Stomach (tissue), 9 donors: ENCODE results near the gene RALBP1. TPM values are rescaled to one million over a fixed set of nuclear protein-coding genes. Genes with fewer than 3 reads are reported as not detected.

Experiments
- DNase-seq, 2 donors: peaks; one replicate each; pipeline versions ENCODE4 v3.0.0 to v3.0.0-alpha.2; 2013 to 2019
- H3K27ac ChIP-seq, 5 donors: fragments of 200-600 bp in 4 of 5; sonication (generic) in 4 of 5; one replicate each; pipeline ENCODE4 v1.5.1; 2013 to 2019; ENCODE audit warnings: mild to moderate bottlenecking in 1 of 5, moderate library complexity in 1 of 5
- H3K27me3 ChIP-seq, 3 donors: fragments of 200-600 bp; sonication (generic); one replicate each; pipeline ENCODE4 v1.5.1; 2017 to 2019; ENCODE audit warnings: mixed run types in 1 of 3
- H3K36me3 ChIP-seq, 4 donors: fragments of 200-600 bp; sonication (generic); 1 replicate in 3 of 4; 2 replicates in 1 of 4; pipeline ENCODE4 v1.5.1; 2016 to 2019
- H3K4me1 ChIP-seq, 4 donors: fragments of 200-600 bp; sonication (generic); one replicate each; pipeline ENCODE4 v1.5.1; 2016 to 2019
- H3K4me3 ChIP-seq, 4 donors: fragments of 200-600 bp; sonication (generic) in 3 of 4; one replicate each; pipeline ENCODE4 v1.5.1; 2016 to 2019; ENCODE audit warnings: mild to moderate bottlenecking in 1 of 4
- H3K9me3 ChIP-seq, 4 donors: fragments of 200-600 bp; sonication (generic); one replicate each; pipeline ENCODE4 v1.5.1; 2016 to 2019
- EP300 ChIP-seq: sonication (generic); formaldehyde crosslinking; IDR thresholded peaks from one replicate; pipeline ENCODE4 v1.6.1; 2017; ENCODE audit warnings: antibody characterized with exemption
- POLR2A ChIP-seq, 4 donors: fragments of 450-650 bp; IDR thresholded peaks; one replicate each; pipeline ENCODE4 v1.6.1; 2016; ENCODE audit warnings: antibody characterized with exemption in 4 of 4, control low read depth in 2 of 4, mild to moderate bottlenecking in 1 of 4, moderate library complexity in 1 of 4
- POLR2AphosphoS5 ChIP-seq, 3 donors: sonication (generic); formaldehyde crosslinking; IDR thresholded peaks; one replicate each; pipeline ENCODE4 v1.6.1; 2016; ENCODE audit warnings: antibody characterized with exemption in 3 of 3
- WGBS, 5 donors: extraction: QIAGEN DNeasy Blood & Tissue Kit in 3 of 5; methylation state at CpG; one replicate each; pipeline versions ENCODE4 v1.1.5 to v1.1.7; 2013 to 2018; 5-methylcytosine and 5-hydroxymethylcytosine counted together
- intact Hi-C: fragments of 100-400 bp; cut with DNase I; formaldehyde crosslinking; loops from one replicate; pipeline ENCODE4 v1.15.1; 2023; ENCODE audit warnings: low total_unique reads
- polyA plus RNA-seq, 3 donors: library from polyadenylated mRNA; stranded (reverse); fragments of 200-250 nt; gene quantifications; one replicate each; pipeline ENCODE4 v1.2.3, GENCODE V29; 2013
- total RNA-seq, 5 donors: library from RNA; depleted of rRNA; stranded (reverse); fragments of >200 nt; gene quantifications; one replicate each; pipeline versions ENCODE4 v1.1.0 to v1.2.3, GENCODE V29; 2014 to 2016
- TF ChIP-seq, protein P1 (sequence below), 7 experiments: fragments of 450-650 bp in 4 of 7; fragments of 200-600 bp in 3 of 7; sonication (generic) in 3 of 7; IDR thresholded peaks; one replicate each; pipeline ENCODE4 v1.5.1; 2016 to 2019; ENCODE audit warnings: antibody characterized with exemption in 7 of 7, control low read depth in 2 of 7, mild to moderate bottlenecking in 1 of 7
- donor health status: healthy with polysubstance abuse.
- donor health status: Bipolar disorder and iron deficiency.
- donor health status: healthy.

The RALBP1 gene
- total and polyA plus RNA-seq, 8 donors = 15.2 to 182 (median 43.6) TPM

DNA sequence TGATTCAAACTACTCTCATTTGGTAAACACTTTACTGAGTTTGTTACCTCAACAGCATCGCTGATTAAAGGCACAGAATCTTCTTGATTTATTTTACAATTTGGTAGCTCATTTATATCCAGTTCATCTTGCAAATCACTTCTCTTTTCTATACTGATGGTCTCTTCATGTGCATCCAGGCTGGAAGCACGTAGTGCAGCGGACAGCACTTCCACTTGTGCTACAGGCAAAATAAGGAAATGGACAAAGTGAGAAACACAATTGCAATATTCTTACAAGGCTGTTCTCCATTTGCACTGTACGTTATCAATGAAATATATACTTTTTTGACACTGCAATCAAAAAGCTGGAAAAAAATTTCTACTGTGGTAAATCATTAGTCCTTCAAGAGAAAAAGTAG is 88.0 kb downstream of the RALBP1 start:
- Histone ChIP-seq H3K36me3 (peaks cover 14 to 87% (median 68%) of the 10 kb centered on the region in 4 donors), H3K27ac (no peak overlapping the region), H3K9me3 (no peaks in the 10 kb centered on the region), H3K4me3 (no peak overlapping the region), H3K27me3 (no peaks in the 10 kb centered on the region), H3K4me1 (peaks cover 0 to 30% (median 10%) of the 10 kb centered on the region in 4 donors)
- intact Hi-C loops = no loop called here
- 88 to 92% (median 91%) methylated on average over 4 of the region's 4 CpGs for WGBS, 5 donors
- TF ChIP-seq, protein P1, sequence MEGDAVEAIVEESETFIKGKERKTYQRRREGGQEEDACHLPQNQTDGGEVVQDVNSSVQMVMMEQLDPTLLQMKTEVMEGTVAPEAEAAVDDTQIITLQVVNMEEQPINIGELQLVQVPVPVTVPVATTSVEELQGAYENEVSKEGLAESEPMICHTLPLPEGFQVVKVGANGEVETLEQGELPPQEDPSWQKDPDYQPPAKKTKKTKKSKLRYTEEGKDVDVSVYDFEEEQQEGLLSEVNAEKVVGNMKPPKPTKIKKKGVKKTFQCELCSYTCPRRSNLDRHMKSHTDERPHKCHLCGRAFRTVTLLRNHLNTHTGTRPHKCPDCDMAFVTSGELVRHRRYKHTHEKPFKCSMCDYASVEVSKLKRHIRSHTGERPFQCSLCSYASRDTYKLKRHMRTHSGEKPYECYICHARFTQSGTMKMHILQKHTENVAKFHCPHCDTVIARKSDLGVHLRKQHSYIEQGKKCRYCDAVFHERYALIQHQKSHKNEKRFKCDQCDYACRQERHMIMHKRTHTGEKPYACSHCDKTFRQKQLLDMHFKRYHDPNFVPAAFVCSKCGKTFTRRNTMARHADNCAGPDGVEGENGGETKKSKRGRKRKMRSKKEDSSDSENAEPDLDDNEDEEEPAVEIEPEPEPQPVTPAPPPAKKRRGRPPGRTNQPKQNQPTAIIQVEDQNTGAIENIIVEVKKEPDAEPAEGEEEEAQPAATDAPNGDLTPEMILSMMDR (IDR thresholded peaks at IDR 0.05) = no peak
- TF ChIP-seq POLR2A (IDR thresholded peaks at IDR 0.05) (no peak), POLR2AphosphoS5 (IDR thresholded peaks at IDR 0.05) (no peak), EP300 (no peak)
- no peak for DNase-seq

DNA sequence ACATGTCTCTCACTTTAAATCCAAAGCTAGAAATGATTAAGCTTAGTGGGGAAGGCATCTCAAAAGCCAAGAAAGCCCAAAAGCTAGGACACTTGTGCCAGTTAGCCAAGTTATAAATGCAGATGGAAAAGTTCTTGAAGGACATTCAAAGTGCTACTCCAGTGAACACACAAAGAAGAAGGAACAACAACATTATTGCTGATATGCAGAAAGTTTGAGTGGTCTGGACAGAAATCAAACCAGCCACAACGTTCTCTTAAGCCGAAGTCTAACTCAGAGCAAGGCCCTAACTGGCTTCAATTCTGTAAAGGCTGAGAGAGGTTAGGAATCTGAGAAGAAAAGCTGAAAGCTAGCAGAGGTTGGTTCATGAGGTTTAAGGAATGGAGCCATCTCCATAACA is 90.1 kb downstream of the RALBP1 start:
- intact Hi-C loops = no loop called here
- H3K9me3 ChIP-seq = no peaks in the 10 kb centered on the region
- no peaks in the 10 kb centered on the region for H3K27me3 ChIP-seq
- no peak for DNase-seq
- H3K27ac ChIP-seq = no peak overlapping the region
- peaks cover 0 to 34% (median 10%) of the 10 kb centered on the region in 4 donors for H3K4me1 ChIP-seq
- H3K4me3 ChIP-seq = no peak overlapping the region
- 67 to 83% (median 79%) methylated on average over 2 of the region's 2 CpGs for WGBS, 5 donors
- no peak for TF ChIP-seq EP300
- TF ChIP-seq, protein P1 (IDR thresholded peaks at IDR 0.05) = no peak
- TF ChIP-seq POLR2A (IDR thresholded peaks at IDR 0.05) = no peak
- no peak for TF ChIP-seq POLR2AphosphoS5 (IDR thresholded peaks at IDR 0.05)
- H3K36me3 ChIP-seq = peaks cover 18 to 87% (median 69%) of the 10 kb centered on the region in 4 donors

DNA sequence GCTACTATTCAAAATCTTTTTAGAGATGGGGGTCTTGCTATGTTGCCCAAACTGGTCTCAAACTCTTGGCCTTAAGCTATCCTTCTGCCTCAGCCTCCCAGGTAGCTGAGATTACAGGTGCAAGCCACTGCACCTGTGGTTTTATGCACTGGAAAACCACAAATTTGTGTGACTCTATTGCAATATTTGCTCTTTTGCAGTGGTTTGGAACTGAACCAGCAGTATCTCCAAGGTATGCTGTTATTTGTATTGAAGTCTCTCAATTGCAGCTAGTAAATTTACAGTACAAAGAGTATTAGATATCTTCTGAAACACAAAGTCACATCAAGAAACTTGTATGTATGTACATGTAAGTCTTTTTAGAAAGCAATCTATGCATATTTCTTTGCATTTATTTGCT is 92.9 kb downstream of the RALBP1 start:
- no peak overlapping the region for H3K4me3 ChIP-seq
- H3K4me1 ChIP-seq = peaks cover 0 to 28% (median 10%) of the 10 kb centered on the region in 4 donors

DNA sequence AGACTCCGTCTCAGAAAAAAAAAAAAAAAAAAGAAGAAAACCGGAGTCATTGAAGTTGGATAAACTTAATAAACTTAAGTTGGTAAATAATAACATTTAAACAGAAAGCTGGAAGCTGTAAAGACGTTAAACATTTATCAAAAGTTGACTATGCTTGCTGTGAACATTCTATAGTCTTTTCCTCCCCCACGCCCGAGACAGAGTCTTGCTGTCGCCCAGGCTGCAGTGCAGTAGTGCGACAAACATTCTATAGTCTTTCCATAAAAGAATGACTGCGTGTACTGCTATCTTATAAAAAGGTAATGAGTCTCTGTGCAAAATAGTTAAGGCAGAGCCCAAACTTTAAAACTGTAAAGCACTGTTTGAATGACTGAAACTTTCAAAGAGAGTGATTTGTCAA is 93.9 kb downstream of the RALBP1 start:
- no peak overlapping the region for H3K27ac ChIP-seq
- no peaks in the 10 kb centered on the region for H3K27me3 ChIP-seq
- no peak for DNase-seq
- intact Hi-C loops = no loop called here
- H3K4me1 ChIP-seq = peaks cover 0 to 19% (median 6%) of the 10 kb centered on the region in 4 donors
- no peaks in the 10 kb centered on the region for H3K9me3 ChIP-seq
- peaks cover 20 to 82% (median 64%) of the 10 kb centered on the region in 4 donors for H3K36me3 ChIP-seq
- H3K4me3 ChIP-seq = no peak overlapping the region
- whole genome bisulfite sequencing, 5 donors = 83 to 91% (median 88%) methylated on average over 8 of the region's 8 CpGs
- TF ChIP-seq, protein P1 (IDR thresholded peaks at IDR 0.05) = no peak
- TF ChIP-seq EP300 (no peak), POLR2A (IDR thresholded peaks at IDR 0.05) (no peak), POLR2AphosphoS5 (IDR thresholded peaks at IDR 0.05) (no peak)

More for the DNA sequence above, 92.9 kb downstream of the RALBP1 start:
- no peak overlapping the region for H3K27ac ChIP-seq
- H3K9me3 ChIP-seq = no peaks in the 10 kb centered on the region
- H3K36me3 ChIP-seq = peaks cover 20 to 82% (median 64%) of the 10 kb centered on the region in 4 donors
- intact Hi-C loops = no loop called here
- TF ChIP-seq, protein P1 (IDR thresholded peaks at IDR 0.05) = no peak
- TF ChIP-seq EP300 (no peak), POLR2AphosphoS5 (IDR thresholded peaks at IDR 0.05) (no peak), POLR2A (IDR thresholded peaks at IDR 0.05) (no peak)
- DNase-seq = no peak
- no peaks in the 10 kb centered on the region for H3K27me3 ChIP-seq
